GM19395 (cell line): ENCODE measurements around the gene JMJD1C.
A peak's percentile ranks its signal among the peaks of the same experiment; 100 is the strongest.

Source experiments
- ATAC-seq: cut with Tn5 transposase; IDR thresholded peaks from one replicate; pipeline ENCODE4 v1.9.1; 2021; ENCODE audit warnings: mild to moderate bottlenecking, moderate library complexity; ENCODE audit not compliant: unreplicated experiment

JMJD1C gene

DNA sequence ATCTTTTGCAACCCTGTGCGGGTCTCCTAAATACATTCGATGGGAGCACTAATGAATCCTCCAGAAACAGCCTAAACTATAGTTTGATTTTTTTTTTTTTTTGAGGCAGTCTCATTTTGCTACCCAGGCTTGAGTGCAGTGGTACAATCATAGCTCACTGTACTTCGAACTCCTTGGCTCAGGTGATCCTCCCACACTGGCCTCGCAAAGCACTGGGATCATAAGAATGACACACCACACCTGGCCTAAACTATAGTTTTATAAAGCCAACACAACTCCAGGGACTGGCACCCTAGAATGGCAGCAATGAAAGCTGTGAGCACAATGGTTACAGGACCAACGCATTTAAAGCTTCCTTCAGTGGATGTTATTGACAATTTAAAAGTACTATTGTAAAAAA lies 14.5 kb upstream of the JMJD1C start:
- ATAC-seq = no peak

GRCh38 chr10:63478564-63478963 lies 12.8 kb upstream of the JMJD1C start:
- ATAC-seq = no peak

DNA sequence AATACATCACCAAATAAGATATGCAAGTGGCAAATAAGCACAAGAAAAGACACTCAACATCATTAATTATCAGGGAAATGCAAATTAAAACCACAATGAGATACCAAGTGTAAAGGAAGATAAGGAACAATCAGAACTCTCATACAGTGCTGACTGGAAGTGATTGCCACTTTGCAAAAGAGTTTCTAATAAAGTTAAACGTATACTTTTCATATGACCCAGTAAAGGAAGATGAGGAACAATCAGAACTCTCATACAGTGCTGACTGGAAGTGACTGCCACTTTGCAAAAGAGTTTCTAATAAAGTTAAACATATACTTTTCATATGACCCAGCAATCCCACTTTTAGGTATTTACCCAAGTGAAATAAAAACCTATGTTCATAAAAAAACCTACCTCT lies 12.2 kb upstream of the JMJD1C start:
- ATAC-seq = no peak

DNA sequence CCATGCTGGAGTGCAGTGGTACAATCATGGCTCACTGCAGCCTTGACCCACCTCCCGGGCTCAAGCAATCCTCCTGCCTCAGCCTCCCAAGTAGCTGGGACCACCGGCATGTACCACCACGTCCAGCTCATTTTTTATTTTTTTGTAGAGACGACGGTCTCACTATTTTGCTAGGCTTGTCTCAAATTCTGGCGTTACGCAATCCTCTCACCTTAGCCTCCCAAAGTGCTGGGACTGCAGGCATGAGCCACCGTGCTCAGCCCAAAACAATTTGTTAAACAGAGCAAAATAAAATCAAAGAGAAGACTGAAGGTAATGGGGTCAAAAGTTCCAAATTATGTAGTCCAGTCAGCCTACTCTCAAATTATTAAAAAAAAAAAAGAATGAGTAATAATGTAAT lies 8.7 kb upstream of the JMJD1C start:
- ATAC-seq = no peak

GRCh38 chr10:63470928-63471327 lies 5.2 kb upstream of the JMJD1C start:
- ATAC-seq = no peak

- ATAC-seq = no peak
These were observed 3.2 kb upstream of the JMJD1C start for GRCh38 chr10:63468947-63469346.

DNA sequence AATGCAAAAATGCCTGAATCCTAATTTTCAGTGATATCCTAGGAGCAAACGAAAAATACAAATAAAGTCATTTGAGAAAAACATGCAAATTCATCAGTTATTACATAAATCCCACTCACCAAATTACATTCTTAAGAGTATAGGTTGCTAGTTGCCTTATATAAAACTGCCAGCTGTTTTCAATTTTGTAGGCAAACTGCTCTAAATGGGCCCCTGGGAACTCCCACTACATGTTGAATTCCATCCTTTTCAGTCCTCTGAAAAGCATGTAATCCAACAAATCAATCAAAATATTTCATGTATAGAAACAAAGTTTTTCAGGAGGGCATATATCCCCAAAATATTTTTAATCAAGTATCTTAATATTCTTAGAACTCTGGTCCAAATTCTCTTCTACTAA lies 2.1 kb upstream of the JMJD1C start:
- ATAC-seq = no peak

- peak; percentile 53 for ATAC-seq
These were observed 563 bp upstream of the JMJD1C start for GRCh38 chr10:63466144-63466935.

DNA sequence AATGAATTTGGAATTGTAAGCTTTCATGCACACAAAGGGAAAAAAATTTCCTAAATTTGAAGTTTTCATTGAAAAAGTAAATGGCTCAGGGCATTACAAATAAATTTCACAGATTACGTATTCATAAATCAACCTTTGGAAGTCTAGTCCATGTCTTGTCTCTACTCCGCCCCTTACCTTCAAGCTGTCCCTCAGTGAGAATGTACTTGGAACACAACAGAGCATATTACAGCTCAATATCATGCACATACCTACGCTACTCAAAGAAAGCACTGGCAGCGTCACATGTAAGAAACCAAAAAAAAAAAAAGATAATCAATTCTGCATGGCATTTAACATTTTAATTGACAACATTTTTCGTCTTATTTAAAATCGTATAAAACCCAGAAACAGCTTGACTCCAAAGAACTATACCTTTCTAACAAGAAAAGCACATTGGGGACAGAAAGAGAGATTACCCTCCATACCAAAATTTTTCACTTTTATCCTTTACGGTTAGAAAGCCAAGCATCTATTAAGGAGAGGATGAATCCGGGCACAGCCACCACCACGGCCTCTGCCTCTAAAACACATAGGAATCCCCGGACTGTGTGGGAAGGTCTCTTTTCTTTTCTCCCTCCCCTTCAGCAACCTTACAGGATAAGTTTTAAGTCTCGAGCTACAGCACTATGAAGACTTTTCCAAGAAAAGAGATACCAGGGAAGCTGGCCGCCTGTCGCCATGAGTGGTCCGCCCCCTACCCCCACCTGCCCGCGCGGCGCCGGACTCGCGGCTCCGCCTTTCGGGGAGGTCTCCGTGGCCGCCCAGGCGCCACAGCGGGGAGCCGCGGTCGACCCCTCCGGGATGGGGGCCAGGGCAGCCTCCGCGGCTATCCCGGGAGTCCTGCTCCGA lies 1.1 kb downstream of the JMJD1C start:
- ATAC-seq = peak; percentile 55

DNA sequence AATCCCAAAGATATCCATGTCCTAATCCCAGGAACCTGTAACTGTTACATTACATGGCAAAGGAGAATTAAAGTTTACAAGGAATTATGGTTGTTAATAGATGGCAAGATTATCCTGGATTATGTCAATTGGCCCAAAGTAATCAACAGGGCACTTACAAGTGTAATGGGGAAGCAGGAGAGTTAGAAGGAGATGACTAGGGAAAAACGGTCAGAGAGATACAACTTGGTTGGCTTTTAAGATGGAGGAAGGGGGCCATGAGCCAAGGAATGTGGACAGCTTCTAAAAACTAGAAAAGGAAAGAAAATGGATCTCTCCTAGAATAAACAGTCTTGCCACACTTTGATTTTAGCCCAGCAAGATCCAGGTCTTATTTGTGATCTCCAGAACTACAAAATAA lies 3.3 kb downstream of the JMJD1C start:
- no peak for ATAC-seq

DNA sequence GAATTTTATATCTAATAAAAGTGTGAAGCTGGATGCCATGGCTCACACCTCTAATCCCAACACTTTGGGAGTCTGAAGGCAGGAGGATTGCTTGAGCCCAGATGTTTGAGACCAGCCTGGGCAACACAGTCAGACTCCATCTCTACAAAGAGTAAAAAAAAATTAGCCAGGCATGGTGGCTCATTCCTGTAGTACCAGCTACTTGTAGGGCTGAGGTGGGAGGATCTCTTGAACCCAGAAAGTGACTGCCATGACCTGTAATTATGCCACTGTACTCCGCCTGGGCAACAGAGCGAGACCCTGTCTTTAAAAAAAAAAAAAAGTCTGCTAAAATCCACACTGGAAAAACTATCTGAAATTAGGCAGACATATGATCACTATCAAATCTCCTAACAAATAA lies 7.6 kb downstream of the JMJD1C start:
- no peak for ATAC-seq

- no peak for ATAC-seq
These were observed 8.2 kb downstream of the JMJD1C start for GRCh38 chr10:63457594-63457993.

DNA sequence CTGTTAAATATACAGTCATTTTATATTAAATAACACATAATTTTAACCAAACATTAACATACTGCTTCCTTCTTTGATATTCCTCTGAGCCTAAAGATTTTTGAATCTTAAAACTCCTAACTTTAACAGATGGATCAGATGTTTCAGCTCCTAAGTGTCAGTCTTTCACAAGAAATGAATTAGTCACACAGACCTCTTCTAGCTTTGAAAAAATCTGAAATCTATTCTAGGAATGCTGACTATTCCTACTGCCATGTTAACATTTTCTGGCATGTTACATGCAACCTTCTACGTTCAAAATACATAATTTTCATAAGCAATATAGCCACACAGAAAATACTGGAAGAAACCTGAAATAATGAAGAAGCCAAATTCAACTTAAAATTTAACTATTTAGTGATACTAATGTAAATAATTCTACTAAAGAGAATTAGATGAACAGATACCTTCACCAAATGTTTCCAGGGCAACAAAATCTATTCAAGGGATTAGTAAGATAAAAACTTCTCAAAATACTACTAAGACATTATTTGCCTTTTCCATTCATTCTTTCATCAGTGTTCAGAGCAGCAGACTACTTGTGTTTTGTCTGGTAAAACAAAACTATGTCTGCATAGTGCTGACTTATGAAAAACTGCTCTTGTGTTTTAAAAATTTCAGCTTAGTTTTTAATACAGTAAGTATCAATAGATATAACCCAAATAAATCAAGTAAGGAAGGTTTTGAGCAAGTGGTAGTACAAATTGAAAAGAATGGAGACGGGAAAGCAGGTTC lies 9.2 kb downstream of the JMJD1C start:
- ATAC-seq = no peak

DNA sequence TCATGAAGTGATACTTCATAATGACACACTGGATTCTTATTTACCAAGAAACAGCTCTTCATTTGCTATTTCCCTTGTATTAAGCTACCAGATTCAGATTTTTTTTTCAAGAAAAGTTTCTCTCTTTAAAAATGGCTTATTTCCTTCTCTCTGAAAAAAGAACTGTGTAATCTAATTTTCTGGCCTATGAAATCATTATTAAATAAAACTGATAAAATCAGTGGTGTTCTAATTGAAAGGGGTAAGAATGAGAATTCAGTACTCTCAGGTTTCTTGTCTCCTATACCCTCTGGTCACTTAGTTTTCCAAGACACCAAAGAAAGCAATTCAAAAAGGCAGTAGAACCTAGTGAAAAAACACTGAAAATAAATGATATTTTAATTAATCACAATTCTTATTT lies 10.3 kb downstream of the JMJD1C start:
- no peak for ATAC-seq

- no peak for ATAC-seq
These were observed 11.1 kb downstream of the JMJD1C start for GRCh38 chr10:63454631-63455030.

DNA sequence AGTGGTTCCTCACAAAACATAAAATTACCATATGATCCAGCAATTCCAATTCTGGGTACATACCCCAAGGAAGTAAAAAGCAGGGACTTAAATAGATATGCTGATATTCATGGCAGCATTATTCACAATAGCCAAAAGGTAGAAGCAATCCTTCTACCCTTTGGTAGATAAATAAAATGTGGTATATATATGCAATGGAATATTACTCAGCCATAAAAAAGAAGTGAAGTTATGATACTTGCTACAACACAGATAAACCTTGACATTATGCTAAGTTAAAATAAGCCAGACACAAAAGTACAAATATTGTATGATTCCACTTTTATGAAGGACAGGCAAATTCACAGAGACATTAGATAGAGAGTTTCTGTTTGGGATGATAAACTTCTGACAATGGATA lies 13.3 kb downstream of the JMJD1C start:
- ATAC-seq = no peak

GRCh38 chr10:63446716-63447440 lies 18.9 kb downstream of the JMJD1C start:
- no peak for ATAC-seq

DNA sequence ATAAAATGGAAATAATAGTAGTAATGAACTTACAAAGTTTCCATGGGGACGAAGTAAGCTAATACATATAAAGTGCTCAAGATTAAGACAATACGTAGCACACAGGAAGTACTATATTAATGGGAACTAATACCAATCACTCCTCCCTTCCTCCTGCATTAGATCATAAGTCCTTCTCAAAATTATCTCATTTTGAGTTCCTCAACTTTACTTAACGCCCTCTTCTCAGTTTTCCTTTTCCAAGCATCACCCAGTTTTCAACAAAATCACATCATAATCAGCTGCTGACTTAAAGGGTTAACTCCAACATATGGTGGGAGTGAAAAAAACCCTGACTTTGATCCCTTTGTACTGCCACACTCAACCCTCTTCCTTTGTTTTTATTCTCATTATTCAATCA lies 24.4 kb downstream of the JMJD1C start:
- no peak for ATAC-seq

- ATAC-seq = no peak
These were observed 26.2 kb downstream of the JMJD1C start for GRCh38 chr10:63439607-63440006.
